GM18508 (cell line): Measurements from ENCODE around the gene NR5A2.

Experiments used
- ATAC-seq: cut with Tn5 transposase; IDR thresholded peaks from one replicate; pipeline ENCODE4 v1.9.1; 2021; ENCODE audit warnings: moderate number of reproducible peaks; ENCODE audit not compliant: insufficient read depth, unreplicated experiment

NR5A2 gene

DNA sequence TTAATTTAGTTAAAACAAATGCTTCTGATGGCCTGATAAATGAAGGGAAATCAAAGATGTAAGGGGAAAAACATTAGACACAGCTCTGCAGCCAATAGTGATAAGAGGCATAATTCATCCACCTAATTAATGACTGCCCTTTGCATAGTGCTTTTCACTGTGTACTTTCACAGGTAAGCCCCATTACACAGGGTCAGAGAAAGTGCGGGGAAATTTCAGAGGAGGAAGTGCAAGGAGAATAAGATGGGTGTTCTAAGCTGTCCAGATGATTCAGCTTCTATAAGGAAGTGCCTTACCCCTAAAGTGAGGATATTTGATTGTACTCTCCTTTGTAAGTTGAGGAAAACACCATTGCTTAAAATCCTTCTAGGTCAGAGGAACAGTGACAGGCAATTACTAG, 88.0 kb downstream of the NR5A2 start:
- ATAC-seq: no peak

GRCh38 chr1:200116324-200116723, 88.8 kb downstream of the NR5A2 start:
- no peak for ATAC-seq

GRCh38 chr1:200118779-200119505, 91.4 kb downstream of the NR5A2 start:
- no peak for ATAC-seq

DNA sequence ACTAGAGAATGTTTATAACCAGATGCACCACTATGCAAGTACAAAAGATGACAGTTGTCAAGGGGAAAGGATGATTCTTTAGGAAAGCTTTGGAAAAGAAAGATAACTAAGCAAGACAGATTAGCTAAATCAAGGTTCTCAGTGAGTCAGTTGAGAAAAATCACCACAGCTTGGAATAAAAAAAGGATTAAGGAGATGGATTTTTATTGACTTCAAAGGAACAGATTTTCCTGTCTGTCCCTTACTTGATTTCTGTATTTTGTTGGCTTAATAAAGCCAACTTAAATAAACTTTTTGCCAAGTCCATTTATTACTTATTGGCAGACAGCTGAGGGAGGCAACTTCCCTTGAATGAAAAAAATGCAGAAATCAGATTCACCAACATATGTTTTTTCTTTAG, 93.9 kb downstream of the NR5A2 start:
- no peak for ATAC-seq

DNA sequence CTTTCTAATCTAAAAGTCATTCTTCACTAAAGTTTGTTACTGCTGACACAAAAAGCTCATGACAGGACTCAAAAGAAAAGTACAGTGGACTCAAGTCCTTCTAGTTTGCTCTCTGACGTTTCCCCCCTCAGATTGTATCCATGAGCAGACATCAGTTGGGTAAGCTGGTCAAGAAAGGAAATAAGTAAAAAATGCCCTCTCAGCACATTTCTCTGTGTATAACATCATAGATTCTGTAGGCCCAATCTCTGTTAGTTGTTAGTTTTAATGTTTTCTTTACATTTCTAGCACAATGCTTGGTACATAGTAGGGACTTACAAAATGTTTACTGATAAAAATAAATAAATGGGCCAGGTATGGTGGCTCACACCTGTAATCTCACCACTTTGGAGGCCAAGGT, 96.8 kb downstream of the NR5A2 start:
- ATAC-seq: no peak

DNA sequence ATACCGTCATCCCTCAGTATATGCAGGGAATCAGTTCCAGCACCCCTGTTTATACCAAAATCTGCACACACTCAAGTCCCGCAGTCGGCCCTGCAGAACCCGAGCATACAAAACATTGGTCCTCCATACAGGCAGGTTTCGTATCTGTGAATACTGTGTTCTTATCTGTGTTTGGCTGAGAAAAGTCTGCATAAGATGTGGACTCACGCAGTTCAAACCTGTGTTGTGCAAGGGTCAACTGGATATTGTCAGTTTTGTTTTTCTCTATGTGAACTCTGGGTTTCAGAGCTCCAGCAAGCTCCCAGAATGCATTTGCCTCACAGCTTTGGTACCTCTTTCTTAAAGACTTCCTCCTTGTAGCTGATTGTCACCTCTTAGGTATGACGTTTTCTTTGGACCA, 100.6 kb downstream of the NR5A2 start:
- no peak for ATAC-seq

GRCh38 chr1:200128944-200129879, 101.7 kb downstream of the NR5A2 start:
- ATAC-seq: peak; percentile 36

GRCh38 chr1:200130552-200130951, 103.0 kb downstream of the NR5A2 start:
- no peak for ATAC-seq

DNA sequence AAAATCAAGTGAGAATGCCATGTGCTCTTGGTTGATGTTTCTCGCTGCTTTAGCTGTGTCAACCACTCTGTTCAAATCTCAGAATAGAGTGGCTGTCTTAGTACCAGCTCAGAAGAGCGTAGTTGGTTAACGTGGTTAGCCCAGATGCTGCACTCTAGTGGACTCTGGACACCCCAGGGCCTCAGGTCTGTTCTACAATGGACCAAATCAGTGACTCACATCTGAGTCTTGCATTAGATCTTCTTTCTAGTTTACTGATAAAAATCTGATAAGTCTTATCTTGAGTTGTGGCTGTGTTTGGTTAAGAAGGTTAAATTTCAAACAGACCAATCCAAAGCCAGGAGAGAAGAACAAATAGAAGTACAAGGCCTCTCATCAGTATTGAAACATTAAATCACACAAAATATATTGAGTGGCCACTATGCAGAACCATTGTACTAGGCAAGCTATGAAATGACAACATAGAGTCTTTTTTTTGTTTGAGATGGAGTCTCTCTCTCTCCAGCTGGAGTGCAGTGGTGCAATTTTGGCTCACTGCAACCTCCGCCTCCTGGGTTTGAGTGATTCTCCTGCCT, 104.1 kb downstream of the NR5A2 start:
- no peak for ATAC-seq

- no peak for ATAC-seq
Measured at GRCh38 chr1:200133123-200133522, 105.6 kb downstream of the NR5A2 start.

DNA sequence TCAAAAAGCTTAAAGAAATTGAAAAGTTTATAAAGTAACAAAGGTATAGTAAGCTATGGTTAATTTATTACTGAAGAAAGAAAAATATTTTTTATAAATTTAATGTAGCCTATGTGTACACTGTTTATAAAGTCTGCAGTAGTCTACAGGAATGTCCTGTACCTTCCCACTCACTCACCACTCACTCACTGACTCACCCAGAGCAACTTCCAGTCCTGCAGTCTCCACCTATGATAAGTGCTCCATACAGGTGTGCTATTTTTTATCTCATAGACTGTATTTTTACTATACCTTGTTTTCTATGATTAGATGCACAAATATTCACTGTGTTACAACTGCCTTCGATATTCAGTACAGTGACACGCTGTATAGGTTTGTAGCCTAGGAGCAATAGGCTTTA, 106.6 kb downstream of the NR5A2 start:
- ATAC-seq: no peak

DNA sequence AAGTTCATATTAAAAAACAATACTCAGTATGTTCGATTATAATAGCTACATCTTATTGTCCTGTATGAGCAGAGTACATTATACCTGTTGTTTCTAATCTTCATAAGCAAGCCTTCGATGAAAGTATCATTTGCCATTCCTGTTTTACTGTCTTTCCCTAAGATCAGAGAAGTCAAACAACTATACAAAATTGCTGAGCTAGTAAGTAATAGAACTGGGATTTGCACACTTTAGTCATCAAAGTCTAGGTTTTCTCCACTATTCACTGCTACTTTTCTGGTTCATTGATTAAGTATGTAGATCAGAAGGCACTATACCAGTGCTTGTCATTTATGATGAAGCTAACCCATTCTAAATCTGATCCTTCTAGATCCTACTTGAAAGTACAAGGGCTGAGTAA, 108.9 kb downstream of the NR5A2 start:
- ATAC-seq: no peak

DNA sequence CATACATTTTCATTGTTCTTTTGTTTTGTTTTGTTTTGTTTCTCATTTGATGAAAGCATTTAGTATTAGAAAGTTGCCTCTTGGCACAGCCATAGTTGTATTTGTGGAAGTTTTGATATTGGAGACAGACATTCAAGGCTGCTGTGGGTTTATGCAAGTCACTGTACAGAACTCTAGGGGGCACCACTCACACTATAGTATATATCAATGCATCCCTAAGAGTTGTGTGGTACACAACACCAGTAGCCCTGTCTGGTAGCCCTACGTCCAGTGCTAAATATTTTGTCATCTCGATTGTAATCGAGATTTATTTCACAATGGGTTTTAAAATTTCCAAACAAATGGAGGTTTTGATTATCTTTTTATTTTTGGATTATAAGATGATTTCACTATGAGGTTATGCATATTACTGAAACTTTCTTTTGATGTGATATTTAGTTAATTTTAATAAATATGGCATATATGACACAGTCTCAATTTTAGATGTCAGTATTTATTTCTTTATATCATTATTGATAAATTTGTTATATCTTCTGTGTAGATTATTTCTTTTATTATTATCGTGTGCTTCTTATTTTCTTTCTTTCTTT, 112.2 kb downstream of the NR5A2 start:
- ATAC-seq: peak; percentile 74

- ATAC-seq: no peak
Measured at GRCh38 chr1:200143347-200143746, 115.8 kb downstream of the NR5A2 start.

GRCh38 chr1:200146100-200146499, 118.6 kb downstream of the NR5A2 start:
- peak; percentile 52 for ATAC-seq

GRCh38 chr1:200147094-200147493, 119.6 kb downstream of the NR5A2 start:
- no peak for ATAC-seq

DNA sequence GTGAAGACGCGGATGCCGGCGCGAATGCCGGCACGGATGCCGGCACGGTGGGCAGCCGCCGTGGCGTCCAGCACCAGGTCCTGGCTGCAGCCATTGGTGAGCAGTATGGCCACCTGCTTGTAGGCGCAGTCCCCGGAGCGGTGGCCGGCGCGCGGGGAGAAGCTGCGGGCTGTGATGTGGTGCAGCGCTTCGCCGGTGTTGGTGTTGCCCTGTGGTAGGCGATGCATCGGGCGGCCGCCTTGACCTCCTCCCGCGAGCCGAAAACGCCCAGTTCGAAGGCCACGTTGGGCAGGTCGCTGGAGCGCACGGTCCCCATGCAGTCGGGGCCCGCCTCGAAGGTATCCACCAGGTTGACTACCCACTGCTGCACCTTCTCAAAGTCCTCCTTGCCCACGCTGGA, 120.2 kb downstream of the NR5A2 start:
- ATAC-seq: no peak

DNA sequence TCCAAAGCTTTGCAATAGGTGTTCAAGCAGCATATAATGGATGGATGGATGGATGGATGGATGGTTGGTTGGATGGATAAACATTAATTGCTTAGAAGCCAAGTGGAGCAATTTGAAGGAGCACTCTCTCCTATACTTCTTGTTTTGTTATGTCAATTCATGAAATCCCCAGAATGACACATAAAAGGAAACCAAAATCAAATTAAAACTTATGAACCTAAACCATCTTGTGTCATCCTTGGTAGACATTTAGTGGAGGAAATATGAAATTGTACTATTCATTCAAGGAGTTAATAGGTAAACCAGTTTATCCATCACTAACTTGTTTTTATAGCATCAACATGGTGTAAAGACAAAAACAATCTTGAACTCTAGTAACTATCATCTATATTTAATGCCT, 122.5 kb downstream of the NR5A2 start:
- ATAC-seq: no peak

- no peak for ATAC-seq
Measured at GRCh38 chr1:200150721-200151120, 123.2 kb downstream of the NR5A2 start.

DNA sequence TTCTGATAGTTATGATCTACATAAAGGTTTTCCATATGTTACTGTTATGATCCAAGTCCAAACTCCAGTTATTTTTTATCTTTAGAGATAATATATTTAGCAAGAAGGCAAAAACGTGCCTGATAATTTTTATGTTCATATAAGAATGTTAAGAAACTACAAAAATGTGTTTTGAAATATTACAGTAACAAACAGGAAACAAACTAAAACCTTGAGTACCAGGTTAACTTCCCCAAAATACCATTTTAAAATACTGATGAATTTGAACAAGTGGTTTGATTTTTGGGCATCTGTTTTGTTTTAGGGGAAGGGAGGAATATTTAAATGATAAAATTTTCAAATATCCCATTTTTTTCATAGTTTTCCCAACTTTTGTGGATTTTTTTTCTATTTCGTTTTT, 124.8 kb downstream of the NR5A2 start:
- ATAC-seq: no peak
